Measurements from ENCODE around the gene MAP2K5.

- TF ChIP-seq, protein P1, sequence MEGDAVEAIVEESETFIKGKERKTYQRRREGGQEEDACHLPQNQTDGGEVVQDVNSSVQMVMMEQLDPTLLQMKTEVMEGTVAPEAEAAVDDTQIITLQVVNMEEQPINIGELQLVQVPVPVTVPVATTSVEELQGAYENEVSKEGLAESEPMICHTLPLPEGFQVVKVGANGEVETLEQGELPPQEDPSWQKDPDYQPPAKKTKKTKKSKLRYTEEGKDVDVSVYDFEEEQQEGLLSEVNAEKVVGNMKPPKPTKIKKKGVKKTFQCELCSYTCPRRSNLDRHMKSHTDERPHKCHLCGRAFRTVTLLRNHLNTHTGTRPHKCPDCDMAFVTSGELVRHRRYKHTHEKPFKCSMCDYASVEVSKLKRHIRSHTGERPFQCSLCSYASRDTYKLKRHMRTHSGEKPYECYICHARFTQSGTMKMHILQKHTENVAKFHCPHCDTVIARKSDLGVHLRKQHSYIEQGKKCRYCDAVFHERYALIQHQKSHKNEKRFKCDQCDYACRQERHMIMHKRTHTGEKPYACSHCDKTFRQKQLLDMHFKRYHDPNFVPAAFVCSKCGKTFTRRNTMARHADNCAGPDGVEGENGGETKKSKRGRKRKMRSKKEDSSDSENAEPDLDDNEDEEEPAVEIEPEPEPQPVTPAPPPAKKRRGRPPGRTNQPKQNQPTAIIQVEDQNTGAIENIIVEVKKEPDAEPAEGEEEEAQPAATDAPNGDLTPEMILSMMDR (IDR thresholded peaks at IDR 0.05; ENCODE audit: low read length), result no peak
- no peak for TF ChIP-seq EZH2 (IDR thresholded peaks at IDR 0.05; ENCODE audit: borderline replicate concordance, low read length)
These were observed 223.2 kb downstream of the MAP2K5 start for GRCh38 chr15:67765701-67766100.

All from OCI-LY1 (cell line).